Muscle layer of colon (tissue), 2 donors: ENCODE results near the gene DNAAF3.
A peak's percentile ranks its signal among the peaks of the same experiment; 100 is the strongest.

Source experiments
- H3K27ac ChIP-seq: one replicate; pipeline ENCODE4 v1.7.0; 2013; ENCODE audit warnings: low read depth, mild to moderate bottlenecking, low read length, moderate library complexity
- H3K27me3 ChIP-seq, 2 donors: one replicate each; pipeline ENCODE4 v1.7.0; 2013; ENCODE audit warnings: low read length in 2 of 2, mild to moderate bottlenecking in 2 of 2; ENCODE audit not compliant: insufficient read depth in 2 of 2, control insufficient read depth in 1 of 2
- H3K36me3 ChIP-seq: one replicate; pipeline ENCODE4 v1.7.0; 2013; ENCODE audit warnings: mild to moderate bottlenecking, low read length; ENCODE audit not compliant: insufficient read depth
- H3K4me1 ChIP-seq: one replicate; pipeline ENCODE4 v1.7.0; 2013; ENCODE audit warnings: mild to moderate bottlenecking, low read length; ENCODE audit not compliant: insufficient read depth
- H3K4me3 ChIP-seq, 2 donors: one replicate each; pipeline ENCODE4 v1.7.0; 2013; ENCODE audit warnings: low read length in 2 of 2, low read depth in 1 of 2, mild to moderate bottlenecking in 1 of 2, moderate library complexity in 1 of 2
- H3K9ac ChIP-seq: one replicate; pipeline ENCODE4 v1.7.0; 2013; ENCODE audit warnings: low read length
- H3K9me3 ChIP-seq: one replicate; pipeline ENCODE4 v1.7.0; 2013; ENCODE audit warnings: mild to moderate bottlenecking, low read length
- donor health status: abdominal sarcoma.
- donor health status: Adenocarcinoma of cecum.

DNAAF3 gene

GRCh38 chr19:55112246-55112776 lies 54.1 kb downstream of the DNAAF3 start:
- H3K9ac ChIP-seq = peak overlapping the region; percentile 90
- no peaks in the 10 kb centered on the region for H3K27me3 ChIP-seq
- peaks cover 44% of the 10 kb centered on the region for H3K4me1 ChIP-seq
- H3K36me3 ChIP-seq = peaks cover 20% of the 10 kb centered on the region
- peak overlapping the region in 1 of 2 donors; percentile 45 for H3K4me3 ChIP-seq
- H3K9me3 ChIP-seq = no peaks in the 10 kb centered on the region
- H3K27ac ChIP-seq = peak overlapping the region; percentile 94

- Histone ChIP-seq H3K4me3 (no peak overlapping the region), H3K4me1 (peaks cover 44% of the 10 kb centered on the region), H3K27me3 (no peaks in the 10 kb centered on the region), H3K36me3 (peaks cover 28% of the 10 kb centered on the region), H3K9ac (peak overlapping the region; percentile 13), H3K27ac (peak overlapping the region; percentile 94), H3K9me3 (no peaks in the 10 kb centered on the region)
Measured at GRCh38 chr19:55111238-55111831, 55.1 kb downstream of the DNAAF3 start.

- no peaks in the 10 kb centered on the region for H3K27me3 ChIP-seq
- no peak overlapping the region for H3K9ac ChIP-seq
- H3K36me3 ChIP-seq = peaks cover 32% of the 10 kb centered on the region
- no peaks in the 10 kb centered on the region for H3K9me3 ChIP-seq
- H3K27ac ChIP-seq = peak overlapping the region; percentile 27
- no peak overlapping the region for H3K4me3 ChIP-seq
- peaks cover 31% of the 10 kb centered on the region for H3K4me1 ChIP-seq
Measured at GRCh38 chr19:55109527-55110291, 56.7 kb downstream of the DNAAF3 start.
